HepG2 (cell line): Measurements from ENCODE around the gene FBXO41. TPM values are rescaled to one million over a fixed set of nuclear protein-coding genes. Genes with fewer than 3 reads are reported as not detected.

Source experiments
- CCDC6 ChIP-seq: sonication (generic); formaldehyde crosslinking; IDR thresholded peaks from 2 replicates; pipeline ENCODE4 v1.8.1; 2022; ENCODE audit warnings: mild to moderate bottlenecking, missing genetic modification reagents, moderate library complexity
- DNMT3B ChIP-seq: conservative IDR thresholded peaks from 2 replicates; pipeline ENCODE4 v1.6.1; 2016; ENCODE audit warnings: missing biosample characterization, control low read depth
- FLYWCH1 ChIP-seq: sonication (generic); formaldehyde crosslinking; IDR thresholded peaks from 2 replicates; pipeline ENCODE4 v1.8.1; 2023; ENCODE audit warnings: mild to moderate bottlenecking, missing genetic modification reagents
- HIVEP1 ChIP-seq: sonication (generic); formaldehyde crosslinking; IDR thresholded peaks from 2 replicates; pipeline ENCODE4 v1.4.0; 2020; ENCODE audit warnings: mild to moderate bottlenecking, missing genetic modification reagents
- IRF2 ChIP-seq: IDR thresholded peaks from 2 replicates; pipeline ENCODE4 v1.6.1; 2018; ENCODE audit warnings: missing genetic modification reagents, missing compliant biosample characterization
- KLF13 ChIP-seq: sonication (generic); formaldehyde crosslinking; IDR thresholded peaks from 2 replicates; pipeline ENCODE4 v1.4.0; 2020; ENCODE audit warnings: mild to moderate bottlenecking, missing genetic modification reagents
- NFKBIZ ChIP-seq: IDR thresholded peaks from 2 replicates; pipeline ENCODE4 v1.6.1; 2018; ENCODE audit warnings: missing genetic modification reagents, missing compliant biosample characterization
- PRDM15 ChIP-seq: sonication (generic); formaldehyde crosslinking; IDR thresholded peaks from 2 replicates; pipeline ENCODE4 v1.4.0; 2020; ENCODE audit warnings: missing genetic modification reagents
- SIX4 ChIP-seq: sonication (generic); formaldehyde crosslinking; IDR thresholded peaks from 2 replicates; pipeline ENCODE4 v1.4.0; 2020; ENCODE audit warnings: missing genetic modification reagents
- SOX6 ChIP-seq, 2 experiments: fragments of 450-650 bp in 1 of 2; sonication (generic) in 1 of 2; formaldehyde crosslinking in 1 of 2; IDR thresholded peaks; 2 replicates each; pipeline versions ENCODE4 v1.4.0 to v1.6.1; 2017 to 2020; ENCODE audit warnings: antibody characterized with exemption in 1 of 2, mild to moderate bottlenecking in 1 of 2, missing genetic modification reagents in 1 of 2
- TAF15 ChIP-seq: fragments of 200-400 bp; formaldehyde crosslinking; IDR thresholded peaks from one replicate; pipeline ENCODE4 v1.6.1; 2018; ENCODE audit warnings: mild to moderate bottlenecking, low read depth, low read length; ENCODE audit not compliant: poor library complexity, severe bottlenecking
- TBX2 ChIP-seq: sonication (generic); formaldehyde crosslinking; IDR thresholded peaks from 2 replicates; pipeline ENCODE4 v1.5.0; 2020; ENCODE audit warnings: missing genetic modification reagents, mild to moderate bottlenecking, borderline replicate concordance
- TIGD3 ChIP-seq: sonication (generic); formaldehyde crosslinking; IDR thresholded peaks from 2 replicates; pipeline ENCODE4 v1.5.1; 2020; ENCODE audit warnings: mild to moderate bottlenecking, missing genetic modification reagents, borderline replicate concordance
- U2AF1 ChIP-seq: fragments of 200-400 bp; formaldehyde crosslinking; optimal IDR thresholded peaks from 2 replicates; pipeline ENCODE3; 2017; ENCODE audit warnings: mild to moderate bottlenecking, low read depth, low read length
- UBTF ChIP-seq: sonication (generic); formaldehyde crosslinking; IDR thresholded peaks from 2 replicates; pipeline ENCODE4 v1.4.0; 2020; ENCODE audit warnings: mild to moderate bottlenecking, missing genetic modification reagents
- ZNF232 ChIP-seq: sonication (generic); formaldehyde crosslinking; IDR thresholded peaks from 2 replicates; pipeline ENCODE4 v1.4.0; 2020; ENCODE audit warnings: missing genetic modification reagents, borderline replicate concordance
- ZNF264 ChIP-seq: sonication (generic); formaldehyde crosslinking; IDR thresholded peaks from 2 replicates; pipeline ENCODE4 v1.4.0; 2020; ENCODE audit warnings: missing genetic modification reagents
- ZNF292 ChIP-seq: sonication (generic); formaldehyde crosslinking; IDR thresholded peaks from 2 replicates; pipeline ENCODE4 v1.8.1; 2022; ENCODE audit warnings: mild to moderate bottlenecking, low read depth, missing genetic modification reagents, borderline replicate concordance
- ZNF512B ChIP-seq: sonication (generic); formaldehyde crosslinking; IDR thresholded peaks from 2 replicates; pipeline ENCODE4 v1.5.1; 2020; ENCODE audit warnings: missing genetic modification reagents, mild to moderate bottlenecking, borderline replicate concordance
- ZNF552 ChIP-seq: sonication (generic); formaldehyde crosslinking; IDR thresholded peaks from 2 replicates; pipeline ENCODE4 v1.9.0; 2022; ENCODE audit warnings: missing genetic modification reagents, mild to moderate bottlenecking, borderline replicate concordance
- polyA plus RNA-seq, 8 experiments: library from polyadenylated mRNA; depleted of rRNA in 3 of 8; stranded (reverse) in 7 of 8; unstranded in 1 of 8; fragments of >200 nt; fragmentation: Illumina TruSeq in 4 of 8; extraction: Trizol in 4 of 8; gene quantifications; 2 replicates each; pipeline versions ENCODE4 v1.2.1 to v1.2.3, GENCODE V29; 2011 to 2016; ENCODE audit warnings: low read depth in 4 of 8, missing spikeins in 1 of 8, mixed read lengths in 1 of 8; ENCODE audit not compliant: insufficient read depth in 1 of 8
- total RNA-seq, 5 experiments: library from RNA; depleted of rRNA; stranded (reverse); fragments of >200 nt; fragmentation: Illumina TruSeq; extraction: Trizol; gene quantifications; 2 replicates each; pipeline ENCODE4 v1.2.3, GENCODE V29; 2016; ENCODE audit warnings: low read depth in 1 of 5

The FBXO41 gene
- total and polyA plus RNA-seq, 2 of the 13 experiments (the other 11 are each of a cell fraction or from before 2014, with no cell fraction given): 4.2 to 10.3 TPM

GRCh38 chr2:73291093-73291460 lies 6.8 kb upstream of the FBXO41 start (continued):
- TF ChIP-seq KLF13 (CRISPR knock-in tag) (no peak), SOX6 (IDR thresholded peaks at IDR 0.05) (no peak), SOX6 (CRISPR knock-in tag; IDR thresholded peaks at IDR 0.05) (0 out of 2 replicates have a peak, but pooled peaks have one; percentile 10), ZNF264 (CRISPR knock-in tag) (peak; percentile 90), ZNF232 (CRISPR knock-in tag) (peak; percentile 97), ZNF292 (CRISPR knock-in tag) (no peak), HIVEP1 (peak; percentile 75; the same call in 1 of the 2 replicates), TBX2 (0 out of 2 replicates have a peak, but pooled peaks have one; percentile 35), PRDM15 (CRISPR knock-in tag) (peak; percentile 78), TIGD3 (CRISPR knock-in tag) (peak; percentile 94; the same call in 1 of the 2 replicates), FLYWCH1 (peak; percentile 25; the same call in 1 of the 2 replicates), TAF15 (no peak), ZNF552 (CRISPR knock-in tag) (no peak), ZNF512B (CRISPR knock-in tag) (no peak), SIX4 (CRISPR knock-in tag) (peak; percentile 76), DNMT3B (CRISPR knock-in tag) (0 out of 2 replicates have a peak, but pooled peaks have one; percentile 65), UBTF (CRISPR knock-in tag) (peak; percentile 38; the same call in 1 of the 2 replicates), IRF2 (CRISPR knock-in tag) (peak; percentile 67; the same call in 1 of the 2 replicates), CCDC6 (CRISPR knock-in tag) (0 out of 2 replicates have a peak, but pooled peaks have one; percentile 28), U2AF1 (no peak), NFKBIZ (CRISPR knock-in tag) (0 out of 2 replicates have a peak, but pooled peaks have one; percentile 74)
